Lung microvascular endothelial cell (primary cell): ENCODE data around the gene VPS8. TPM values are rescaled to one million over a fixed set of nuclear protein-coding genes. Genes with fewer than 3 reads are reported as not detected.

Source experiments
- DNase-seq, 2 donors: peaks; one replicate each; pipeline versions ENCODE4 v3.0.0 to v3.0.0-alpha.2; 2010; ENCODE audit warnings: low read depth in 2 of 2
- total RNA-seq: library from RNA; depleted of rRNA; stranded (reverse); fragments of >200 nt; gene quantifications from 2 replicates; pipeline ENCODE4 v1.2.1, GENCODE V29; 2014

The VPS8 gene
- total RNA-seq, 1 donor from 2014 or later: 47.8 TPM

DNA sequence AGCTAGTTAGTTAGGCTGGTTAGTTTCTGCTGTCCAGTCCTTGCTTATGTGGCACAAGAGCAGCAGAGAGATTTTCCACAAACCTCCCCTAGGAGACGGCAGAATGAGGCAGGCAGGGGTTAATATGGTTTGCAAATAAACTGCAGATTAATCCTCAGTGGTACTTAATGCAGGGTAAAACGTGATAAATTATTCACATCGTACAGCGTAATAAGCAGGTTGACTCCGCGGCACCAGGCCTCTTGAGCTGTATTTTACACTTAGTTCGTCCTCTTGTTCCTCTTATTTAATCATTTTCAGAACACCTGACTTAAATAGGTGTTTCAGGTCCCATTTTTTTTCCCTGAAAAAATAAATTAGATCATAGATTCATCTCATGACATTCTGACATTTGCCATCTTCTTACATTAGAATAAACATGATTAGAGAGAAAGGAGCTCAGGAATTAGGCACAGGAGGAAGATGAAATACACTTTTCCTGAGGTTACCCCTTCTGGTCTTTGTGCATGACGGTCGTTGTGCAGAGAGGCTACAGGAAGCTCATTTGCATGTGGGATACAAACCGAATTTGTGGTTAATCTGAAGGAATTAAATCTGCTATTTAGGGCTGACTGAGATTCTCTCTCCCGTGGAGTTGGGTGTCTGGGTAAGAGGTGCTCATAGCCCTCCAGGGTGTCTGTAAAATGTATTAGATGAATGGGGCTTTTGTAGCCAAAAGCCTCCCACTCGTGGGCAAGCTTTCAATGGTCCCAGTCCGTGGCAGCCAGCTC lies 27.1 kb upstream of the VPS8 start:
- no peak for DNase-seq

DNA sequence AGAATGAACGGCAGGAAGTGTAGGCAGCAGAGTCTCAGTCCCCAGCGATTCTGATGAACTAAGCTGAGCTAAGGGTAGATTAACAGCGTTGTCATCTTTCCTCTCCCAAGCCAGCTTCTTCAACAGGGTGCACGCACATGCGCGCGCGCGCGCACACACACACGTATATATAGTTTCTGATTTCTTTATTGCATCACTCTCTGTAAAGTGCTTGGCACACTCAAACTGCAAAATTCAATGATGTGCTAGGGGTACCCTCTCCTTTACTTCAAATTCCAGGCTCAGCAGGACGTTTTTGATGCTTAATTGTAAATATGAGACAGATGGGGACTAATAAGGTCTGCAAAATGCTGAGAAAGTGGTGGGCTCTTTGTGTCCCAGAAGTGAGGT lies 26.1 kb upstream of the VPS8 start:
- DNase-seq: no peak

DNA sequence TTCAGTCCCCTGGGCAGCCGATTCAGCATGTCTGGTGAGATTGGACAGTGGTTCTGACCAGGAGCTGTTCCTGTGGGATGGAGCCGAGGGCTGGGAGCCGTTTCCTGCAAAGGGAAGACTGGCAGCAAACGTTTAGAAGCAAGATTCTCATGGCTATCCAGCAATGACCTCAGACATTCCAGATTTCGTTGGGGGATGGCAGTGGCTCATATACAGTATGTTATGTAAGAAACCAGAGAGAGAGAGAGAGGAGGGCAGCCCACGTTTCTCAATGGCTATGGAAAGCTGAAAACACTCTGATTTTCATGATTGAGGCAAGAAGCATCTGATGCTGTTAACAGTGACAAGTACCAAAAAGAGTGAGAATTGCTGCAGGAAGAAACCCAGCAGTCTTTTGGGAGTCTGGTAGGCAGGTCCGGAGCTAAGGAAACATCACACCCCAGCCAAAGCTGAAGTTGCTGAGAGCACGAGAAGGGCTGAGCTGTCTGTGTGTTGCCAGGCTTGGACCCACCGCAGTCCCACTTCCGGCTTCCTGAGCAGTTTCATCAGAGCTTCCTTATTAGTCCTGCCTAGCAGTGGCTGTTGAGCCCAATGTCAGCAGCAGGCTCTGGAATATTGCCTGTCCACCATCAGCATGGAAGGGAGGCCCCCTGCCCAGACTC lies 25.6 kb upstream of the VPS8 start:
- DNase-seq: peak; percentile 32 to 54

DNA sequence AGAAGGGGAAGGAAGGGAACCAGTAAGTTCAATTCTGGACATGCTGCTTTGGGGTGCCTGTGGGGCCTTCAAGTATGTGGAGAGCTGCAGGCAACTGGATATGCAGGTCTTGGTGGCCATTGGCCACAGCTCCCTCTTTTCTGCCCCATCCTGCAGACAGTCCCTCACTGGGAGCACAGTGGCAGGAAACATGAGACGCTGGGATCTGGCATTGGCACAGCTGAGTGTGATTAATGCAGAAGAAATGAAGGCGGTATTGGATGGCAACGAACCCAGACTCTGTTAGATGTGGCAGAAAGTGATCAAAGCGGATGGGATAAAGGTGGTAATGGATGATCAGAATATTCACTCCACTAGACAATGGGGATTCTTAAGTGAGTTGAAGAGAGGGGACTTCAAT lies 23.2 kb upstream of the VPS8 start:
- no peak for DNase-seq

DNA sequence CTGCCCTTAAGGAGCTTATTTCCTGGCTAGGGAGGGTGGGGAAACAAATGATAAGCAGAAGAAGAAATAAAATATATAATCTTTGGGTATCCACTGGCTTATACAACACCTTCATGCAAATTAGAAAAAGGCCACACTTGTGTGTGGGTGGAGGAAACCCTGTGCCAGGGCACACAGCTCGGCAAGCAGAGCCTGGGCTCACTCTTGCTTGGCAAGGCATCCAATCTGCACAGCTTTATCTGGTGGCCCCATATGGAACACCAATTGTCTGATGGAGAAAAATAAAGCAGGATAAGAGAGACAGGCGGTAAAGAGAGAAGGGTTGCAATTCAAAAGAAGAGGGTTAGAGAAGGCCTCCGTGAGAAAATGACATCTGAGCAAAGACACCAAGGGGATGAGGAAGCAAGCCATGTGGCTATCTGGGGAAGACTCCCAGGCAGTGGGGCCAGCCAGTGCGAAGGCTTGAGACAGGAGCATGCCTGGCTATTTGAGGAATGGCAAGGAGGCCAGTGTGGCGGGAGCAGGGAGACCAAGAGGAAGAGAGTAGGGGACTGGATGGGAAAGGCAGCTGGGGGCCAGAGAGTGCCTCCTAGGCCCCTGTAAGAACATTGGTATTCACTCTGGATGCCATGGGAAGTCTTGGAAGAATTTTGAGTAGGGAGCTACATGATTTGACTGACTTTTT lies 22.5 kb upstream of the VPS8 start:
- DNase-seq: no peak

DNA sequence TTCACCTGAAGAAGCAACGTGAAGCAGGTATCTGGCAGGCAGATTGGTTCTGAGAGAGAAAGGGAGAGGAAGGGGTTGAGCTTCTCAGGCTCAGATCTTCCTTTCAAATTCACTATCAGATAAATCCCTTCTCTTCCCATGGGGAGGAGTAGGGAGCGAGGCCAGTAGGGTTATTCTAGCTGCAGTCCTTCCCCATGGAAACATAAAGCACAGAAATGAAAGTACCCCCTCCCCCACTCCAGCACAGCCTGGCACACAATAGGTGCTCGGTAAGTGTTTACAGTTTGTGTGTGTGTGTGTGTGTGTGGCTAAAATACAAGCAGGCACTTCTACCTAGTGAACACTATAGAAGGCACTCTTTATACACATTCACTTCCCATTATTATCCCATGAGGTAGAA lies 20.8 kb upstream of the VPS8 start:
- DNase-seq: peak in 1 of 2 donors; percentile 21

DNA sequence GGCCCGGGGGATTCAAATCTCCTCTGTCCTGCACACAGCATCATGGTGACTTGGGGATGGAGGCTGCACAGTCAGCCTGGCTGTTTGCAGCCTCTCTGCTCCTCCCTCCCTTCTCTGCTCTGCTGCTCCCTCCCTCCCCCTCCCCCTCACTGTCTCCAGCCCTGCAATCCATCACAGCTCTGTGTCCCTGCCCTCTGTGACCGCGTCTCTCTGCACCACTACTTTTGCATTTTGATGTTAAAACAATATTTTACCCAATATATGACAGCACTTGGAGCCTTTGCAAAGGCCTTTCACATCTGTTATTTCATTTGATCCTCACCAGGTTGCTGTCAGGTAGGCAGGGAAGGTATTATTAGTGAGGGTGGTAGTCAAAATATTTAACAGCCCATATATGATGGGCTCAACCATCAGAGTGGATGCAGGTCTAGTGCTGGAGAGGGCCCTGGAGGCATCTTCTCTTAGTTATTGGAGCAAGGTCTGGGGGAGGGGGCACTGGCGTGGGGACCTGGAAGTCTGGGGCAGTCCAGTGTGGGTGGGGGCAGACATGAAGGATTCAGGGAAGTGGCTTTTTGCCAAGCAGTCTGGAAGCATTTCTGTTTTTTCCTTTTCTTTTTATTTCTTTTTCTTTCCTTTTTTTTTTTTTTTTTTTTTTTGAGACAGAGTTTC lies 16.3 kb upstream of the VPS8 start:
- DNase-seq: no peak

DNA sequence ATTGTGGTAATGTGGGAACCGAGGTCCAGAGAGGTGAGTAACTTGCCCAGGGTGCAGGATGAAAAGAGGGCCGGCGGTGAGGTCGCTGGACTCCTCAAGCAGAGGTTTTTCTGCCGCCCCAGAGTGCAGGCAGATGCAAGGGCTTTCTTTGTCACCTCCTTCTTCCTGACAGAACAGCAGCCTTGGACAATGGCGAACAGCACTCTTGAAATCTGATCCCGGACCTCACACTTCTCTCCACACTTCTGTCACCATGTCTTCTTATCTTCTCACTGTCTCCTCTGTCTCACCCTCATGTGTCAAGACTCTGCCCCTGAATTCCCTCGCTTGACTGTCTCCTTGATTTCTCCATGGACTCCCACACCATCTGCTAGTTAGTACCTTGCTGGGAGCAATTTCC lies 15.4 kb upstream of the VPS8 start:
- no peak for DNase-seq

DNA sequence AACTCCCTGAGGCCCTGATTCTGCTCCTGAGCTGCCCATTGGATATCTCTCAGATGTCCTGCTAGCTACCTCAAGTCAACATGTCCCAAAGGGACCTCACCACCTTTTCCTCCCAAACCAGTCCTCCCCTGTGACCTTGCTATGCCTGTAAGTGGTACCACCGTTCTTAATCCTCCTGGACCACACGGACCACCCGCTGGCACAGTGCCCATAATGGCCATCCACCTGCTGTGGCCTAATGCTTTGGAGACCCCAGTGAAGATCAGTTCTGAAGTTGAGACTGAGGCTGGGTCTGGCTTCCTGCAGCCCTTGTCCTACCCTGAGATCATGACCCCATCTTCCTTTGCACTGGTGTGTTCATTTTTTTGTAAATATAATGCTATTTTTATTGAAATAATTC lies 15.0 kb upstream of the VPS8 start:
- DNase-seq: no peak

DNA sequence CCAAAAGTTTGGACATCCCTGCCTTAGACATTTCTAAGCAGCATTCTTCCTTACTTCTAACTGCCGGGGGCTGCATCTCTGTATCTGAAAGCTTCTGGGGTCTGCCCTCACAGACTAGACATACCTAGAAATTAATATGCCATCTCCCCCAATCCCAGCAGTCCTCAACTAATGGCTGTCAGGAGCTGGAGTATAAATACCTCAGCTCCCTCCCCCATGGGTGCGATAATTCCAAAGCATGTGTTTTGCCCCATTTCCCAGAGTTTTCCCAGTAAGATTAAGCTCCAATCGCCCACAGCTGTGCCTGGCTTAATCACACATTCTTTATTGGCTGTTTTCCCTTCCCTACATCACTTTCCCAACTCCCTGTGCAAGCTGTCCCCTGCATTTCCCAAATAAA lies 13.8 kb upstream of the VPS8 start:
- no peak for DNase-seq

DNA sequence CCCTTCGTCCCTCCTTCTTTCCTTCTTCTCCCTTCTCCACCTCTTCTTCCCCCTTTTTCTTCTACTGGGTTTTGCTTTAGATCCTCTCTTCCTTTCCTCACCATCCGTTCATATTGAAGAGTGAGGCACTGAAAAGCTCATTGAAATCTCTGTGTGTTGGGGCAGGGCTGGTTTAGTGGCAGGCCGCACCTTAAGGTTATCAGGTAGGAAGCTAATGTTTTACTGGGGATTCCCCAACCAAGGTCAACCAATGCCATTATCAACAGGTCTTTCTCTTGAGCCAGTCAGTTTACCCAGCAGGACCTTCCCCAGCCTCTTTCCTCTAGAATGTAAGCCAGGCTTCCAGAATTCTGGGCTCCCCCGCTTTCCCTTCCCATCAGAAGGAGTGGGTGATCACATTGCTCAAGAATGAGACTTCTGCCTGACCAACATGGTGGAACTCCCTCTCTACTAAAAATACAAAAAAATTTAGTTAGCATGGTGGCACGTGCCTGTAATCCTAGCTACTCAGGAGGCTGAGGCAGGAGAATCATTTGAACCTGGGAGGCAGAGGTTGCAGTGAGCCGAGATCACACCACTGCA lies 11.5 kb upstream of the VPS8 start:
- DNase-seq: no peak

DNA sequence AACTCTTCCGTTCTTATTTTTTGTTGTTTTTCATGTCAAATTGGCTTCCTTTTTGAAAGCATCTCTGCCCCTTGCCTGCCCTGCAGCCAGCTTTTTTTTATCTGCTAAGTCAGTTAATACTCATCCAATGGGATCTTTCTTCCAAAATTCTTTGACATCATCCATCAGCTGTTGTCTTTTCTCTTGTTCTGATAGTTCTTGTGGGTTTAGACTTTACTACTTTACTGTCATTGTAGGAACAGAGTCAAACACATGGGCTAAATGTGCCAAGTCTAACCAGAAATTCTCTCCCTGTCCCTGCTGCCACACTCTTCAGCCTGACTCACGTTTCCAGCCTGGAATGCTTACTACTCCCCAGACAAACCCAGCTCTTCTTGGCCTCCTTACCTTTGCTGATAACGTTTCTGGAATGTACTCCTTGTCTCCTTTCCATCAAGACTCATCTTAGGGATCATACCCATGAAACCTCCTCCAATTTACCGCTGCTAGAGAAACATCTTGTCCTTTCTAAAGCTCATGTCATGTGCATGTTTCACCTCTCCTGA lies 10.7 kb upstream of the VPS8 start:
- DNase-seq: no peak

DNA sequence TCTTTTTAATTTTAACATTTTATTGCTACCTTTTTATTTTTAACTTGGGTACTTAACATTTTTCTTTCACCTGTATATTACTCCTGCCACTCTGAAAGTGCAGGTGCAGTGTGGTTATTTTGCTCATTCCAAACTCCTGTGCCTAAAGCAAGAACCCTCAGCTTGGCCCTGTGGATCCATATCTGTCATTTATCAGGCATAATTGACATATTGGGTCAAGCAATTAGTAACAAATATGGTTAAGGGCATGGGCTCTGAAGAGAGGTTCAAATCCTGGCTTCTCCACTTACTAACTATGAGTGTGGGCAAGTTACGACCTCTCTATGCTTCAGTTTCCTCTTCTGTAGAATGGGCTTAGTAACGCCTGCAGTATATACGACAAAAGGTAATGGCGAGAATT lies 9.8 kb upstream of the VPS8 start:
- DNase-seq: no peak

DNA sequence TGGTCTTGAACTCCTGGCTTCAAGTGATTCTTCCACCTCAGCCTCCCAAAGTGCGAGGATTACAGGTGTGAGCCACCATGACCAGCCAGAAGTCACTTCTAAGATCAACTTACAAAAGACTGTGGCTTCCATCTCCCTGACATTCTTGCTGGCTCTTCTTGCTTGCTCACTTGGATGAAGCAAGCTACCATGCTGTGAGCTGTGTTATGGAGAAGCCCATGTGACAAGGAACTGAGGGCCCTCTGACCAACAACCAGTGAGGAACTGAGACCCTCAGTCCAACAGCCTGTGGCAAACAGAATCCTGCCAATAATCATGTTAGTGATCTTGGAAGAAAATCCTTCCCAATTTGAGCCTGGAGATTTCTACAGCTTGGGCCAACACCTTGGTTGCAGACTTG lies 7.2 kb upstream of the VPS8 start:
- no peak for DNase-seq

DNA sequence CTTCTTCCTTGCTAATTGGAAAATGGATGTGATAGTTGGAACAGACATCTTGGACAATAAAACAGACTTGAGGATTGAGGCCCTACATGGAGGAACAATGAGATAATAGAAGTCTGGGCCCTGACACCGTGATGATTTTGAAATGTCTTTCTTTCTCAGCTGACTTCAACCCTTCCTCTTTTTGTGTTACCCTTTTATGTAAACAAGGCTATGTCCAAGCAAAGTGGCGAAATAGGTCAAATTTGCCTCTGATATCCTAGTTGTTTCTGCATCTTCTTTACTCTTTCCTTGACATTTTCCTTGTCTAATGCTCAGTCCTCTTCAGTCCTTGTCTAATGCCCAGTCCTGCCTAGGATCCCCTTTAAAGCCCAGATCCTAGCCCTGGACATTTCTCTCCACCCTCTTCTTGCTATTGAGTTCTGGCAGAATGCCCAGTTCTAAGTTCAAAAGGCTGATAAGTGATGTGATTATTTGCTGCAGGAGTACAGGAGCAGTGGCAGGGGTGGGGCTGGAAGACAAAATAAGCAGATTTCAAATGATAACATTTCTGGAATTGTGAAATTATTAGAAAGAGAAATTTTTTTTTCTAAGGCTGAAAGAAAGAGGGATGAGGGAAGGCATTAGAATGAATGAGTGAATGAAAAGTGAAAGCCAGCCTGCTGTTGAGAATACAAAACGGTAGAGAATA lies 6.5 kb upstream of the VPS8 start:
- DNase-seq: peak; percentile 19 to 47

DNA sequence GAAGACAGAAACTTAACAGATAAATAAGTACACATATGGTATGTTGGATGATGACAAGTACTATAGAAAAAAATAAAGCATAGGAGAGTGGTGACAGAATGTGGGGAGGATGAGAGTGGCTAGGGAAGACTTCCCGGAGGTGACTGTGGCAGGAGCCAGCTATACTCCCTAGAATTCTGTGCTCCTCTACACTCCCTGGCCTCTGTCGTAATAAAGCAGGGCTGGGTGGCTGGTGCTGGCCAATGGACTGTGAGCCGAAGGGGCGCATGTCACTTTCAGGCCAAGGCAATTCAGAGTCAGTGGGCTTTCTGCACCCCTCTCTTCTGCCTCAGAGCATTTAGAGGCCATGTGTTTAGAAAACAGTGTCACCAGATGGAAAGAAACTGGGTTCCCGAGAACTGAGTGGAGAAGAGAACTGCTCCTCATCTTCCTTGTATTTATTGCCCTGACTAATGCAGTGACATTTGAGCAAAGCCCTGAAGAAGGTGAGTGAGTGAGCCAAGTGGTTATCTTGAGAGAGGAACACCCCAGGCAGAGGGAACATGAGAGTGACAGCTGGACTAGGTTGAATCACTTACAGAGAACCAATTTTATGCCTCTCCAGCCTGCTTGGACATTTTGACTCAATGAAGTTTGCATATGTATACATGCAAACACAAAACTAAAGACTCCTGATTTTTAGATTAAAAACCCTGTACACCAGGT lies 5.2 kb upstream of the VPS8 start:
- no peak for DNase-seq

DNA sequence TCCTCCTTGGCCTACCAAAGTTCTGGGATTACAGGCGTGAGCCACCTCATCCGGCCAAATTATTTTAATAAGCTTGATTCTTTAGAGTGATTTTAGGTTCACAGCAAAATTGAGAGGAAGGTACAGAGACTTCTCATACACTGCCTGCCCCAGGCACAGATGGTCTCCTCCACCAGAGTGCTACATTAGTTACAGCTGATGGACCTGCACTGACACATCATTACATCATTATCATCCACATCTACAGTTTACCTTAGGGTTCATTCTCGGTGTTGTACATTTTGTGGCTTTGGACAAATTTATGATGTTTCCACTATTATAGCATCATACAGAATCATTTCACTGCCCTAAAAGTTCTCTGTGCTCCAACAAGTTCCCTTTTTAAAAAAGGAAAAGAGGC lies 4.4 kb upstream of the VPS8 start:
- no peak for DNase-seq

DNA sequence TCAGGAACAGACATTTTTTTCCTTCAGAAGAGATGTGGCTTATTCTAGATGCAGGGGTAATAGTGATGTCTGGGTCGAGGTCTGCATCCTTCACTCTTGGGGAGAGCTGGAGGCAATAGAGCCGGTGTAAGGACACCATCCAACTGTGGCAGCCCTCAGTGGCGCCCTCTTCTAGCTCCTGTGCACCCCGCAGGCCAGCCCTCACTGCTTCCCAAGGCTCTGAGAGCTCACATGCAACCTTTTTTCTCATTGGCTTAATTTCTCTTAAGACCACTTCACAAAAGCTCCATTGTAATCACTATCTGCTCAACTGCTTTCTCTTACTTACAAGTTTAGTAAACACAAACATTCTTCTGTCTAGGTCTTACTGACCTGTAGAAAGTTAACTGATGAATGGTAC lies 3.9 kb upstream of the VPS8 start:
- DNase-seq: peak in 1 of 2 donors; percentile 7

DNA sequence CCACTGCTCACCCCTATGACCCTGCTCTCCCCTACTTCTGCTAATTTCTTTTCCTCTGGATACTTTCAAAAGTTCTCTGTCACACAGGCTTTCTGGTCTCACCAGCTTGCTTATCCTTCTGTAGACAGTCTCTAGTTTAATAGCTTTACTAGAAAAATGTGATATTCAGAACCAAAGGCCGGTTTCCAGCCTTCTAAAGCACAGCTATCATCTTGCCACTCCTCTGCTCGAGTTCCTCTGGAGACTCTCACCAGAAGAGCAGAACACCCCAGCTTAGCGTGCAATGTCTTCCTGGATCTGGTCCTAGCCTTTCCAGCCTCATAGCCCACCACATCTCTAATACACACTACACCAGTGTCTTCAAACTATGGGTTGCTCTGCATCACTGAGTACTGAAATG lies 1.8 kb upstream of the VPS8 start:
- DNase-seq: no peak

DNA sequence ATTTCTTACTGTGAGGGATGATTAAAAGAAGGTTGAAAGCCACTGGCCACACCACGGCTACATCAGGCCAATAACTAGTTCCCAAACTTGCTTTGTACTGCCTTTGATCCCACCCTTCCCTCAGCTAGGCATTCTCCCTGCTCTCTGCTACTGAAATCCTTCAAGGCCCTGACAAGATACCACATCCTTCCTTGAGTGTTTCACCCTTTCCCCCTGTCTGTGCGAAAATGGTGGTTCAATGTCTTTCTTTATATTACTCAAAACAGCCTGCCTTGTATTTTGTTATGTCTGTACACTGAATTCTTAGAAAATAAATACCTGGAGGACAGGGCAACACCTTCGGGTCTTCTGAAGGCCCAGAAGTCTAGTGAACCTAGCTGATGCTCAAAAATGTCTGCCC lies 932 bp upstream of the VPS8 start:
- no peak for DNase-seq

DNA sequence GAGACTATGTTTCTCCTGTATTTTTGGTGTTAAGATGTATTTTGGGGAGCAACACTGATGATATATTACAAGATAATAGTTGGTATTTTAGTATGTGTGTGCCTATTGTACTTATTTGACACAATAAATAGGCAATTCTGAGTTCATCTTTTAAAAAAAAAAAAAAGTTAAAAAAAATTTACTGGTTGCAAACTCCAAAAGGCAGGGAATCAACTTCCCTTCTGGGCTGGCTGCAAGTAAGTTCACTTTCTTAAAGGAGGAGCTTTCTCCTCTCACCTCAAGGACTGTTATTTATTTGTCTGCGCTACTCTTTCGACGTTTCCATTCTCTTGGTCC lies 335 bp upstream of the VPS8 start:
- no peak for DNase-seq
